Testis (tissue), 3 donors: ENCODE data around the gene GLCCI1. TPM values are rescaled to one million over a fixed set of nuclear protein-coding genes. Genes with fewer than 3 reads are reported as not detected.

Experiments
- DNase-seq: peaks from one replicate; pipeline ENCODE4 v3.0.0-alpha.2; 2019
- H3K27ac ChIP-seq, 2 donors: fragments of 200-600 bp; sonication (generic); one replicate each; pipeline ENCODE4 v1.5.1; 2019
- H3K27me3 ChIP-seq: fragments of 200-600 bp; sonication (generic); one replicate; pipeline ENCODE4 v1.5.1; 2019
- H3K36me3 ChIP-seq: fragments of 200-600 bp; sonication (generic); one replicate; pipeline ENCODE4 v1.5.1; 2017; ENCODE audit warnings: low read depth; ENCODE audit errors: missing control alignments
- H3K4me1 ChIP-seq: fragments of 200-600 bp; sonication (generic); one replicate; pipeline ENCODE4 v1.5.1; 2019
- H3K4me3 ChIP-seq, 2 donors: fragments of 200-600 bp; sonication (generic); one replicate each; pipeline ENCODE4 v1.5.1; 2017 to 2019
- H3K9me3 ChIP-seq: fragments of 200-600 bp; sonication (generic); one replicate; pipeline ENCODE4 v1.5.1; 2017
- POLR2A ChIP-seq: fragments of 450-650 bp; IDR thresholded peaks from one replicate; pipeline ENCODE4 v1.6.1; 2017; ENCODE audit warnings: antibody characterized with exemption, mild to moderate bottlenecking, moderate library complexity
- WGBS, 2 donors: methylation state at CpG; one replicate each; pipeline ENCODE4 v1.1.5; 2018; 5-methylcytosine and 5-hydroxymethylcytosine counted together
- intact Hi-C: fragments of 100-400 bp; cut with DNase I; formaldehyde crosslinking; loops from one replicate; pipeline ENCODE4 v1.15.1; 2023; ENCODE audit warnings: low total_unique reads
- polyA plus RNA-seq: library from polyadenylated mRNA; stranded (reverse); fragments of 350-450 nt; fragmentation: Illumina TruSeq; extraction: RNeasy Lipid Tissue Mini Kit (QIAGEN cat#74804); gene quantifications from one replicate; pipeline ENCODE4 v1.2.3, GENCODE V29; 2014; ENCODE audit warnings: low read depth, low replicate concordance; ENCODE audit not compliant: insufficient read depth
- total RNA-seq, 2 donors: library from RNA; depleted of rRNA; stranded (reverse); fragments of >200 nt; gene quantifications; one replicate each; pipeline ENCODE4 v1.2.3, GENCODE V29; 2016
- TF ChIP-seq, protein P1 (sequence below), 3 experiments: fragments of 450-650 bp in 2 of 3; fragments of 200-600 bp in 1 of 3; sonication (generic) in 1 of 3; IDR thresholded peaks; one replicate each; pipeline ENCODE4 v1.5.1; 2016 to 2019; ENCODE audit warnings: antibody characterized with exemption in 3 of 3, mild to moderate bottlenecking in 2 of 3, moderate library complexity in 1 of 3

GLCCI1 gene
- total and polyA plus RNA-seq, 3 donors from 2014 or later: 30.2 to 49.8 (median 42.2) TPM

DNA sequence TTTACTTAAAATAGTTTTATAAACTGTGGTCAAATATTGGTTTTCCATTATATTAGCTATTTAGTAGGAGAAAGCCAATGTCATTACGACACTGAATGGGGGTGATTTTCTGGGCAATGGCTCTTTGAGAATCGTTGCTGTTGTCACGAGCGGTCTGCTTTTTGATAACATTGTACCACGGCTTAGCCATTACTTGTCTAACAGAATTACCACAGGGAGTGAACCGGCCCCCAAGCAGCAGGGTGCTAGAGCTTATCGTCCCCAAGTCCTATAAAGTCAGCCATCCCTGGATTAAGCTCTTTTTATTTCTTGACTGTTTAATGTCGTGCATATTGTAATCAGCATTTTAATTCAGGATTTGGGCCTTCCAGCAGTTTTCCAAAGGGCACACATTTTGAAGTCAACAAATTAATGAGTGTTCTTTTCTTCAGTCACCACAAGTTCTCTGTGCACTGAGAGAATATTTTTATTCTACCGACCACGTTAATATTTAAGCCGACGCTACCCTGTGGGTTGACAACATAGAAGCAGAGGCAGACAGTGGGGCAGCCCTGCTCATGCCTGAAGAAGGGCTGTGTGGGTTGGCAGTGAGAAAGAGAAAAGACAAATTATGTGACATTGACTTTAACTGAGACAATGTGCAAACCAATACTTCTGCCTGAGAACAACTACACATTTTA, 167.6 kb downstream of the GLCCI1 start:
- Histone ChIP-seq H3K4me3 (no peak overlapping the region), H3K27ac (no peak overlapping the region), H3K4me1 (no peaks in the 10 kb centered on the region), H3K36me3 (no peaks in the 10 kb centered on the region), H3K27me3 (no peaks in the 10 kb centered on the region), H3K9me3 (no peaks in the 10 kb centered on the region)
- intact Hi-C loops: no loop called here
- TF ChIP-seq, protein P1, sequence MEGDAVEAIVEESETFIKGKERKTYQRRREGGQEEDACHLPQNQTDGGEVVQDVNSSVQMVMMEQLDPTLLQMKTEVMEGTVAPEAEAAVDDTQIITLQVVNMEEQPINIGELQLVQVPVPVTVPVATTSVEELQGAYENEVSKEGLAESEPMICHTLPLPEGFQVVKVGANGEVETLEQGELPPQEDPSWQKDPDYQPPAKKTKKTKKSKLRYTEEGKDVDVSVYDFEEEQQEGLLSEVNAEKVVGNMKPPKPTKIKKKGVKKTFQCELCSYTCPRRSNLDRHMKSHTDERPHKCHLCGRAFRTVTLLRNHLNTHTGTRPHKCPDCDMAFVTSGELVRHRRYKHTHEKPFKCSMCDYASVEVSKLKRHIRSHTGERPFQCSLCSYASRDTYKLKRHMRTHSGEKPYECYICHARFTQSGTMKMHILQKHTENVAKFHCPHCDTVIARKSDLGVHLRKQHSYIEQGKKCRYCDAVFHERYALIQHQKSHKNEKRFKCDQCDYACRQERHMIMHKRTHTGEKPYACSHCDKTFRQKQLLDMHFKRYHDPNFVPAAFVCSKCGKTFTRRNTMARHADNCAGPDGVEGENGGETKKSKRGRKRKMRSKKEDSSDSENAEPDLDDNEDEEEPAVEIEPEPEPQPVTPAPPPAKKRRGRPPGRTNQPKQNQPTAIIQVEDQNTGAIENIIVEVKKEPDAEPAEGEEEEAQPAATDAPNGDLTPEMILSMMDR (IDR thresholded peaks at IDR 0.05): no peak
- TF ChIP-seq POLR2A: no peak
- WGBS, 2 donors: 89 to 93% methylated on average over 12 of the region's 12 CpGs
- no peak for DNase-seq
